SK-N-SH (cell line): Measurements from ENCODE around the gene SLC7A7. TPM values are rescaled to one million over a fixed set of nuclear protein-coding genes. Genes with fewer than 3 reads are reported as not detected.

Source experiments
- CTCF ChIA-PET: fragments of 300-600, 350-600 bp; formaldehyde crosslinking; extraction: SDS; loops from one replicate; lab custom pipeline; 2021; lab: Yijun Ruan, JAX
- POLR2A ChIA-PET: fragments of 350-600 bp; sonication (Branson Sonifier 250); formaldehyde crosslinking; extraction: SDS; loops from one replicate; lab custom pipeline; 2020; ENCODE audit warnings: antibody characterized with exemption, inconsistent platforms; lab: Yijun Ruan, JAX
- DNase-seq: peaks from one replicate; pipeline ENCODE4 v3.0.0; 2012
- H2AFZ ChIP-seq: fragments of 200-600 bp; sonication (generic); 2 replicates; pipeline ENCODE4 v1.8.1; 2016; ENCODE audit warnings: antibody characterized with exemption, mild to moderate bottlenecking, low read depth
- H3F3A ChIP-seq: fragments of 200-600 bp; sonication (generic); replicated peaks from 2 replicates; pipeline ENCODE3; 2016; ENCODE audit warnings: antibody characterized with exemption, mild to moderate bottlenecking; ENCODE audit not compliant: insufficient read depth
- H3K27ac ChIP-seq, 2 experiments: fragments of 200-500 bp in 1 of 2; fragments of 200-600 bp in 1 of 2; sonication (Bioruptor generic) in 1 of 2; sonication (generic), shearing (Covaris generic) in 1 of 2; 2 replicates each; pipeline versions ENCODE4 v1.5.1 to v1.6.1; 2014 to 2016; ENCODE audit warnings: low read depth in 2 of 2, inconsistent platforms in 1 of 2, low read length in 1 of 2, mild to moderate bottlenecking in 1 of 2, mixed read lengths in 1 of 2
- H3K27me3 ChIP-seq: fragments of 200-600 bp; sonication (generic), shearing (Covaris generic); 2 replicates; pipeline ENCODE4 v1.6.1; 2016; ENCODE audit warnings: mixed run types; ENCODE audit not compliant: insufficient read depth
- H3K36me3 ChIP-seq, 2 experiments: fragments of 200-500 bp in 1 of 2; fragments of 200-600 bp in 1 of 2; sonication (Bioruptor generic) in 1 of 2; sonication (generic) in 1 of 2; replicated peaks in 1 of 2; 2 replicates each; pipeline versions ENCODE3 to v1.5.1; 2014 to 2016; ENCODE audit warnings: low read length in 1 of 2, mild to moderate bottlenecking in 1 of 2; ENCODE audit not compliant: insufficient read depth in 2 of 2, control insufficient read depth in 1 of 2
- H3K4me1 ChIP-seq, 2 experiments: fragments of 200-500 bp in 1 of 2; fragments of 200-600 bp in 1 of 2; sonication (Bioruptor generic) in 1 of 2; sonication (generic), shearing (Covaris generic) in 1 of 2; 2 replicates each; pipeline versions ENCODE4 v1.5.1 to v1.6.1; 2014 to 2016; ENCODE audit warnings: low read depth in 1 of 2, low read length in 1 of 2, mixed run types in 1 of 2; ENCODE audit not compliant: insufficient read depth in 2 of 2, control insufficient read depth in 1 of 2
- H3K4me2 ChIP-seq: fragments of 200-600 bp; sonication (generic), shearing (Covaris generic); 2 replicates; pipeline ENCODE4 v1.6.1; 2017; ENCODE audit warnings: mixed run types
- H3K4me3 ChIP-seq, 2 experiments: fragments of 200-500 bp in 1 of 2; fragments of 200-600 bp in 1 of 2; sonication (Bioruptor generic) in 1 of 2; sonication (generic), shearing (Covaris generic) in 1 of 2; 2 replicates each; pipeline versions ENCODE4 v1.5.1 to v1.8.1; 2014 to 2016; ENCODE audit warnings: low read depth in 2 of 2, inconsistent platforms in 1 of 2, low read length in 1 of 2, mild to moderate bottlenecking in 1 of 2, mixed read lengths in 1 of 2, moderate library complexity in 1 of 2
- H3K79me2 ChIP-seq: fragments of 200-600 bp; sonication (generic); 2 replicates; pipeline ENCODE4 v1.8.1; 2017; ENCODE audit warnings: mild to moderate bottlenecking; ENCODE audit not compliant: insufficient read depth
- H3K9ac ChIP-seq: fragments of 200-600 bp; sonication (generic); 2 replicates; pipeline ENCODE4 v1.6.1; 2017; ENCODE audit warnings: mixed run types
- H3K9me2 ChIP-seq: fragments of 200-600 bp; sonication (generic); 2 replicates; pipeline ENCODE4 v1.6.1; 2017; ENCODE audit warnings: mixed run types
- H3K9me3 ChIP-seq: fragments of 200-600 bp; sonication (generic); 2 replicates; pipeline ENCODE4 v1.6.1; 2017; ENCODE audit warnings: mixed run types, mild to moderate bottlenecking, moderate library complexity
- H4K20me1 ChIP-seq: fragments of 200-600 bp; sonication (generic); 2 replicates; pipeline ENCODE4 v1.6.1; 2017; ENCODE audit warnings: mild to moderate bottlenecking, mixed run types; ENCODE audit not compliant: insufficient read depth
- CHD2 ChIP-seq: fragments of 150-350 bp; IDR thresholded peaks from 2 replicates; pipeline ENCODE4 v1.6.1; 2018; ENCODE audit warnings: low read length; ENCODE audit not compliant: partially characterized antibody
- EZH2phosphoT487 ChIP-seq: fragments of 200-600 bp; sonication (generic); IDR thresholded peaks from 2 replicates; pipeline ENCODE4 v1.6.1; 2017; ENCODE audit warnings: low read depth, mixed run types, mild to moderate bottlenecking, antibody characterized with exemption, moderate library complexity, borderline replicate concordance
- FOXJ3 ChIP-seq: sonication (generic); formaldehyde crosslinking; IDR thresholded peaks from 2 replicates; pipeline ENCODE4 v1.5.1; 2020; ENCODE audit warnings: mild to moderate bottlenecking, missing genetic modification reagents
- FOXM1 ChIP-seq: IDR thresholded peaks from 2 replicates; pipeline ENCODE4 v1.4.0; 2012; ENCODE audit warnings: low read depth, mild to moderate bottlenecking
- GATA2 ChIP-seq: sonication (generic); formaldehyde crosslinking; IDR thresholded peaks from 2 replicates; pipeline ENCODE4 v1.5.0; 2020; ENCODE audit warnings: mild to moderate bottlenecking, missing genetic modification reagents
- JUND ChIP-seq: IDR thresholded peaks from 2 replicates; pipeline ENCODE4 v1.4.0; 2012
- MAX ChIP-seq: IDR thresholded peaks from 2 replicates; pipeline ENCODE4 v1.4.0; 2012; ENCODE audit warnings: low read depth
- MEF2A ChIP-seq: IDR thresholded peaks from 2 replicates; pipeline ENCODE4 v1.4.0; 2012; ENCODE audit warnings: low read depth, borderline replicate concordance
- MXI1 ChIP-seq: IDR thresholded peaks from 2 replicates; pipeline ENCODE4 v1.6.1; 2012; ENCODE audit warnings: mild to moderate bottlenecking, low read depth, low read length, improper control_type of control experiment
- RAD21 ChIP-seq: IDR thresholded peaks from 2 replicates; pipeline ENCODE4 v1.6.1; 2012; ENCODE audit warnings: mild to moderate bottlenecking, low read length
- RXRA ChIP-seq: IDR thresholded peaks from 2 replicates; pipeline ENCODE4 v1.4.0; 2012; ENCODE audit warnings: low read depth, mild to moderate bottlenecking, borderline replicate concordance
- SIN3A ChIP-seq: IDR thresholded peaks from 2 replicates; pipeline ENCODE4 v1.6.1; 2012; ENCODE audit warnings: low read depth, mild to moderate bottlenecking, low read length, moderate library complexity, borderline replicate concordance
- USF1 ChIP-seq: IDR thresholded peaks from 2 replicates; pipeline ENCODE4 v1.4.0; 2012; ENCODE audit warnings: low read depth, borderline replicate concordance
- YY1 ChIP-seq: IDR thresholded peaks from 2 replicates; pipeline ENCODE4 v1.4.0; 2012; ENCODE audit warnings: low read depth, mild to moderate bottlenecking
- WGBS: methylation state at CpG from one replicate; pipeline ENCODE4 v1.1.6; 2017; ENCODE audit warnings: low lambda C conversion rate; 5-methylcytosine and 5-hydroxymethylcytosine counted together
- polyA plus RNA-seq, 3 experiments: library from polyadenylated mRNA; depleted of rRNA; stranded (reverse); fragments of >200 nt; gene quantifications; 2 replicates each; pipeline ENCODE4 v1.2.3, GENCODE V29; 2012
- TF ChIP-seq, protein P1 (sequence below): IDR thresholded peaks from 2 replicates; pipeline ENCODE4 v1.4.0; 2012; ENCODE audit warnings: low read depth, borderline replicate concordance
- TF ChIP-seq, protein P2 (sequence below): fragments of 200-600 bp; sonication (generic); IDR thresholded peaks from 2 replicates; pipeline ENCODE4 v1.6.1; 2017; ENCODE audit warnings: antibody characterized with exemption, mild to moderate bottlenecking, moderate library complexity
- TF ChIP-seq, protein P3 (sequence below): IDR thresholded peaks from 2 replicates; pipeline ENCODE4; 2012

SLC7A7 gene
- polyA plus RNA-seq, 1 of the 3 experiments (the other 2 are of a cell fraction), result 0.30 TPM

DNA sequence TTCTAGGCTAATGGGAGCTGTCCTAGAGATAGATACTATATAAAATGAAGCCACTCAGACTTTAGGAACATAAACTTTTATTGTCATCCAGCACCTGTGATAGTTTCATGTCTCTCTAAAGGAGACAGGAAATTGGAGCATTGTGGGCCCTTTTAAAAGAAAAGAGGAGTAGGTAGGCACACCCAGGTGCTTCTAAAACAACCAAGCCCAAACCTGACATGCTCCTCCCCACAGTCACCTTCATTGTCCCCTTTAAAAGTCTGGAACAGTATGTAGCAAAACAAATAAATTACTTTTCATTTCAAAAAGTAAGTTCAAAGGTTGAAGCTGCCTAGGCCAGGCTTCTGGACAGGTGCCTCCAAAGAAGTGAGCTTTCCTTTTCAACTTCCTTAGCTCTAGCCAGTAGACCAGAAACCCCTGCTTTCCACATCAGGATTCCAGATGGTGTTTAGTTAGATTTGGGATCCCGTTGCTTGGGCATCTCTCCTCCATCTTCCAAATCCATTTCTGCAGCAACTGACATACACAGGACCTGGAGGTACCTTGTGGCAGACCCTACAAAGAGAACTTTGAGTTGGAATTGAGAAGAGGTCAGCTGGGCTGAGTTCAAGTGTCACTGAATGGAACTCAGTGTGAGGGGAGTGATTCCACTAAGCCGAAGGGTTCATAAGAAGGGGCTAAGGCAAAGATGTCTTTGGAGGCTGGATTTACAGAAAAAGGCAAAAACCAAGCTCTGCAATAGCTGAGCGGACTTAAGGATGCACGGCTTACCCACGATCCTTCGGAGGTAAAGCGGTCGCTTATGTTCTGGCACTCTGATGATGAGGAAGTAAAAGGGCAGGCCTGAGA, 41.8 kb downstream of the SLC7A7 start:
- no peak for DNase-seq
- no peaks in the 10 kb centered on the region for H3K9me2 ChIP-seq
- 91% methylated on average over 8 of the region's 8 CpGs for WGBS
- H3K9me3 ChIP-seq, result no peaks in the 10 kb centered on the region
- TF ChIP-seq RXRA (no peak), USF1 (no peak), MXI1 (no peak), MEF2A (no peak), GATA2 (CRISPR knock-in tag) (no peak), EZH2phosphoT487 (no peak)
- TF ChIP-seq, protein P1, sequence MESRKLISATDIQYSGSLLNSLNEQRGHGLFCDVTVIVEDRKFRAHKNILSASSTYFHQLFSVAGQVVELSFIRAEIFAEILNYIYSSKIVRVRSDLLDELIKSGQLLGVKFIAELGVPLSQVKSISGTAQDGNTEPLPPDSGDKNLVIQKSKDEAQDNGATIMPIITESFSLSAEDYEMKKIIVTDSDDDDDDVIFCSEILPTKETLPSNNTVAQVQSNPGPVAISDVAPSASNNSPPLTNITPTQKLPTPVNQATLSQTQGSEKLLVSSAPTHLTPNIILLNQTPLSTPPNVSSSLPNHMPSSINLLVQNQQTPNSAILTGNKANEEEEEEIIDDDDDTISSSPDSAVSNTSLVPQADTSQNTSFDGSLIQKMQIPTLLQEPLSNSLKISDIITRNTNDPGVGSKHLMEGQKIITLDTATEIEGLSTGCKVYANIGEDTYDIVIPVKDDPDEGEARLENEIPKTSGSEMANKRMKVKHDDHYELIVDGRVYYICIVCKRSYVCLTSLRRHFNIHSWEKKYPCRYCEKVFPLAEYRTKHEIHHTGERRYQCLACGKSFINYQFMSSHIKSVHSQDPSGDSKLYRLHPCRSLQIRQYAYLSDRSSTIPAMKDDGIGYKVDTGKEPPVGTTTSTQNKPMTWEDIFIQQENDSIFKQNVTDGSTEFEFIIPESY, result no peak
- TF ChIP-seq, protein P2, sequence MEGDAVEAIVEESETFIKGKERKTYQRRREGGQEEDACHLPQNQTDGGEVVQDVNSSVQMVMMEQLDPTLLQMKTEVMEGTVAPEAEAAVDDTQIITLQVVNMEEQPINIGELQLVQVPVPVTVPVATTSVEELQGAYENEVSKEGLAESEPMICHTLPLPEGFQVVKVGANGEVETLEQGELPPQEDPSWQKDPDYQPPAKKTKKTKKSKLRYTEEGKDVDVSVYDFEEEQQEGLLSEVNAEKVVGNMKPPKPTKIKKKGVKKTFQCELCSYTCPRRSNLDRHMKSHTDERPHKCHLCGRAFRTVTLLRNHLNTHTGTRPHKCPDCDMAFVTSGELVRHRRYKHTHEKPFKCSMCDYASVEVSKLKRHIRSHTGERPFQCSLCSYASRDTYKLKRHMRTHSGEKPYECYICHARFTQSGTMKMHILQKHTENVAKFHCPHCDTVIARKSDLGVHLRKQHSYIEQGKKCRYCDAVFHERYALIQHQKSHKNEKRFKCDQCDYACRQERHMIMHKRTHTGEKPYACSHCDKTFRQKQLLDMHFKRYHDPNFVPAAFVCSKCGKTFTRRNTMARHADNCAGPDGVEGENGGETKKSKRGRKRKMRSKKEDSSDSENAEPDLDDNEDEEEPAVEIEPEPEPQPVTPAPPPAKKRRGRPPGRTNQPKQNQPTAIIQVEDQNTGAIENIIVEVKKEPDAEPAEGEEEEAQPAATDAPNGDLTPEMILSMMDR, result no peak
- H3K79me2 ChIP-seq, result peaks cover 10% of the 10 kb centered on the region; the same call in 1 of the 2 replicates
- CTCF ChIA-PET, result interaction anchor here (0.9 to 1.4 kb wide), 5 partner anchors 48 to 217 kb away, joined by 3 to 6 read pairs (median 3); no protein-coding TSS in a partner anchor
- POLR2A ChIA-PET, result no interaction called here
- no peak overlapping the region for H3K4me3 ChIP-seq
- no peak overlapping the region for H3K9ac ChIP-seq
- H3K27ac ChIP-seq, result no peak overlapping the region
- no peaks in the 10 kb centered on the region for H4K20me1 ChIP-seq
- no peaks in the 10 kb centered on the region for H3F3A ChIP-seq
- H3K4me1 ChIP-seq, result peaks cover 0 to 2% of the 10 kb centered on the region in 2 experiments; a peak in 1 of 4 replicates
- peaks cover 36 to 44% of the 10 kb centered on the region in 2 experiments for H3K36me3 ChIP-seq
- no peak overlapping the region for H2AFZ ChIP-seq
- no peak overlapping the region for H3K4me2 ChIP-seq
- H3K27me3 ChIP-seq, result no peaks in the 10 kb centered on the region

GRCh38 chr14:22772725-22773124, 42.5 kb downstream of the SLC7A7 start:
- Histone ChIP-seq H3K9ac (no peak overlapping the region), H3K4me1 (peaks cover 3 to 6% of the 10 kb centered on the region in 2 experiments; a peak in 2 of 4 replicates), H3K27me3 (no peaks in the 10 kb centered on the region), H3F3A (no peaks in the 10 kb centered on the region), H3K9me2 (no peaks in the 10 kb centered on the region), H3K4me3 (no peak overlapping the region), H2AFZ (no peak overlapping the region), H3K4me2 (no peak overlapping the region), H3K79me2 (peaks cover 16% of the 10 kb centered on the region), H4K20me1 (no peaks in the 10 kb centered on the region), H3K27ac (no peak overlapping the region), H3K36me3 (peaks cover 42 to 51% of the 10 kb centered on the region in 2 experiments), H3K9me3 (no peaks in the 10 kb centered on the region)
- DNase-seq, result no peak
- no peak for TF ChIP-seq YY1
- TF ChIP-seq RAD21, result no peak
- TF ChIP-seq FOXJ3, result no peak
- TF ChIP-seq, protein P2, result no peak
- no peak for TF ChIP-seq SIN3A
- TF ChIP-seq JUND, result no peak
- TF ChIP-seq, protein P3, sequence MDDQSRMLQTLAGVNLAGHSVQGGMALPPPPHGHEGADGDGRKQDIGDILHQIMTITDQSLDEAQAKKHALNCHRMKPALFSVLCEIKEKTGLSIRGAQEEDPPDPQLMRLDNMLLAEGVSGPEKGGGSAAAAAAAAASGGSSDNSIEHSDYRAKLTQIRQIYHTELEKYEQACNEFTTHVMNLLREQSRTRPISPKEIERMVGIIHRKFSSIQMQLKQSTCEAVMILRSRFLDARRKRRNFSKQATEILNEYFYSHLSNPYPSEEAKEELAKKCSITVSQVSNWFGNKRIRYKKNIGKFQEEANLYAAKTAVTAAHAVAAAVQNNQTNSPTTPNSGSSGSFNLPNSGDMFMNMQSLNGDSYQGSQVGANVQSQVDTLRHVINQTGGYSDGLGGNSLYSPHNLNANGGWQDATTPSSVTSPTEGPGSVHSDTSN, result no peak
- no peak for TF ChIP-seq CHD2
- no peak for TF ChIP-seq MAX
- no peak for TF ChIP-seq FOXM1
- ChIA-PET CTCF (interaction anchor here (0.9 to 1.1 kb wide), 2 partner anchors 203 to 216 kb away, joined by 3 read pairs; no protein-coding TSS in a partner anchor), POLR2A (no interaction called here)
- no CpG with 5 or more reads among the region's 1 CpG for WGBS
